Naive thymus-derived CD4-positive, alpha-beta T cell (primary cell): ENCODE data around the gene MACC1. TPM values are rescaled to one million over a fixed set of nuclear protein-coding genes. Genes with fewer than 3 reads are reported as not detected.

ENCODE experiments used
- ATAC-seq: fragments of 150-1000 bp; cut with Tn5 transposase; 2 replicates; pipeline ENCODE4 v1.10.0; 2021; ENCODE audit warnings: mild to moderate bottlenecking, moderate library complexity
- CTCF ChIA-PET: fragments of 350-600 bp; sonication (Branson Sonifier 250); formaldehyde crosslinking; loops from one replicate; lab custom pipeline; 2021; ENCODE audit warnings: antibody characterized with exemption; lab: Charles Lee
- POLR2A ChIA-PET: fragments of 350-600 bp; sonication (Branson Sonifier 250); formaldehyde crosslinking; loops from one replicate; lab custom pipeline; 2021; ENCODE audit warnings: antibody characterized with exemption, inconsistent platforms; lab: Charles Lee
- DNase-seq, 9 donors: peaks; one replicate each; pipeline versions ENCODE4 v3.0.0 to v3.0.0-alpha.2; 2020 to 2022; ENCODE audit warnings: mixed read lengths in 1 of 9
- H3K27ac ChIP-seq: one replicate; pipeline ENCODE4 v1.7.0; 2013; ENCODE audit warnings: mild to moderate bottlenecking, low read depth, low read length, moderate library complexity
- H3K27me3 ChIP-seq, 2 donors: one replicate each; pipeline ENCODE4 v1.7.0; 2013; ENCODE audit warnings: low read length in 2 of 2, mild to moderate bottlenecking in 2 of 2, moderate library complexity in 2 of 2; ENCODE audit not compliant: control insufficient read depth in 2 of 2, insufficient read depth in 2 of 2
- H3K36me3 ChIP-seq, 3 experiments: 1 replicate in 2 of 3; 2 replicates in 1 of 3; pipeline ENCODE4 v1.7.0; 2013; ENCODE audit warnings: low read length in 3 of 3, mild to moderate bottlenecking in 3 of 3, moderate library complexity in 1 of 3; ENCODE audit not compliant: insufficient read depth in 3 of 3, control insufficient read depth in 2 of 3
- H3K4me1 ChIP-seq, 2 donors: one replicate each; pipeline ENCODE4 v1.7.0; 2013; ENCODE audit warnings: low read length in 2 of 2, mild to moderate bottlenecking in 2 of 2, moderate library complexity in 1 of 2; ENCODE audit not compliant: control insufficient read depth in 2 of 2, insufficient read depth in 2 of 2
- H3K4me3 ChIP-seq: 2 replicates; pipeline ENCODE4 v1.7.0; 2013; ENCODE audit warnings: mild to moderate bottlenecking, low read length
- H3K9me3 ChIP-seq, 3 experiments: 1 replicate in 2 of 3; 2 replicates in 1 of 3; pipeline ENCODE4 v1.7.0; 2013; ENCODE audit warnings: low read length in 3 of 3; ENCODE audit not compliant: control insufficient read depth in 2 of 3
- H3K27ac Mint-ChIP-seq, 9 donors: one replicate each; pipeline ENCODE4 v1.8.0; 2020 to 2022; ENCODE audit warnings: mixed read lengths in 9 of 9, mild to moderate bottlenecking in 8 of 9, moderate library complexity in 5 of 9, inconsistent platforms in 2 of 9
- H3K27me3 Mint-ChIP-seq, 5 donors: one replicate each; pipeline ENCODE4 v1.8.0; 2021 to 2022; ENCODE audit warnings: mixed read lengths in 5 of 5, mild to moderate bottlenecking in 1 of 5
- H3K36me3 Mint-ChIP-seq, 5 donors: one replicate each; pipeline ENCODE4 v1.8.0; 2020 to 2022; ENCODE audit warnings: mixed read lengths in 5 of 5, mild to moderate bottlenecking in 3 of 5, inconsistent platforms in 1 of 5
- H3K4me1 Mint-ChIP-seq, 7 donors: one replicate each; pipeline ENCODE4 v1.8.0; 2020 to 2022; ENCODE audit warnings: mixed read lengths in 7 of 7, mild to moderate bottlenecking in 3 of 7, inconsistent platforms in 1 of 7
- H3K4me3 Mint-ChIP-seq, 10 donors: one replicate each; pipeline ENCODE4 v1.8.0; 2020 to 2022; ENCODE audit warnings: mild to moderate bottlenecking in 10 of 10, mixed read lengths in 10 of 10, moderate library complexity in 6 of 10, inconsistent platforms in 2 of 10
- H3K9me3 Mint-ChIP-seq, 11 donors: one replicate each; pipeline ENCODE4 v1.8.0; 2020 to 2022; ENCODE audit warnings: mixed read lengths in 11 of 11, mild to moderate bottlenecking in 4 of 11, inconsistent platforms in 1 of 11, moderate library complexity in 1 of 11
- intact Hi-C, 2 donors: fragments of 100-400 bp; cut with micrococcal nuclease; formaldehyde crosslinking; loops; one replicate each; pipeline ENCODE4 v1.15.1; 2023
- polyA plus RNA-seq, 2 donors: library from polyadenylated mRNA; unstranded; fragments of 300-500 nt; fragmentation: Illumina TruSeq; gene quantifications; one replicate each; pipeline ENCODE4 v1.2.3, GENCODE V29; 2021
- total RNA-seq, 6 experiments: library from RNA in 5 of 6; stranded (reverse) in 5 of 6; gene quantifications; 1 replicate in 5 of 6; 2 replicates in 1 of 6; pipeline ENCODE4 v1.2.3 and lab custom pipeline; 2021 to 2026

MACC1 gene, protein sequence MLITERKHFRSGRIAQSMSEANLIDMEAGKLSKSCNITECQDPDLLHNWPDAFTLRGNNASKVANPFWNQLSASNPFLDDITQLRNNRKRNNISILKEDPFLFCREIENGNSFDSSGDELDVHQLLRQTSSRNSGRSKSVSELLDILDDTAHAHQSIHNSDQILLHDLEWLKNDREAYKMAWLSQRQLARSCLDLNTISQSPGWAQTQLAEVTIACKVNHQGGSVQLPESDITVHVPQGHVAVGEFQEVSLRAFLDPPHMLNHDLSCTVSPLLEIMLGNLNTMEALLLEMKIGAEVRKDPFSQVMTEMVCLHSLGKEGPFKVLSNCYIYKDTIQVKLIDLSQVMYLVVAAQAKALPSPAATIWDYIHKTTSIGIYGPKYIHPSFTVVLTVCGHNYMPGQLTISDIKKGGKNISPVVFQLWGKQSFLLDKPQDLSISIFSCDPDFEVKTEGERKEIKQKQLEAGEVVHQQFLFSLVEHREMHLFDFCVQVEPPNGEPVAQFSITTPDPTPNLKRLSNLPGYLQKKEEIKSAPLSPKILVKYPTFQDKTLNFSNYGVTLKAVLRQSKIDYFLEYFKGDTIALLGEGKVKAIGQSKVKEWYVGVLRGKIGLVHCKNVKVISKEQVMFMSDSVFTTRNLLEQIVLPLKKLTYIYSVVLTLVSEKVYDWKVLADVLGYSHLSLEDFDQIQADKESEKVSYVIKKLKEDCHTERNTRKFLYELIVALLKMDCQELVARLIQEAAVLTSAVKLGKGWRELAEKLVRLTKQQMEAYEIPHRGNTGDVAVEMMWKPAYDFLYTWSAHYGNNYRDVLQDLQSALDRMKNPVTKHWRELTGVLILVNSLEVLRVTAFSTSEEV
- total RNA-seq: under 1 TPM; 0.08 to 0.24 (median 0.15) TPM
- polyA plus RNA-seq: under 1 TPM; 0.03 to 0.08 TPM
- 0.67 reads per million for total RNA-seq (lab: John Stamatoyannopoulos, UW)

DNA sequence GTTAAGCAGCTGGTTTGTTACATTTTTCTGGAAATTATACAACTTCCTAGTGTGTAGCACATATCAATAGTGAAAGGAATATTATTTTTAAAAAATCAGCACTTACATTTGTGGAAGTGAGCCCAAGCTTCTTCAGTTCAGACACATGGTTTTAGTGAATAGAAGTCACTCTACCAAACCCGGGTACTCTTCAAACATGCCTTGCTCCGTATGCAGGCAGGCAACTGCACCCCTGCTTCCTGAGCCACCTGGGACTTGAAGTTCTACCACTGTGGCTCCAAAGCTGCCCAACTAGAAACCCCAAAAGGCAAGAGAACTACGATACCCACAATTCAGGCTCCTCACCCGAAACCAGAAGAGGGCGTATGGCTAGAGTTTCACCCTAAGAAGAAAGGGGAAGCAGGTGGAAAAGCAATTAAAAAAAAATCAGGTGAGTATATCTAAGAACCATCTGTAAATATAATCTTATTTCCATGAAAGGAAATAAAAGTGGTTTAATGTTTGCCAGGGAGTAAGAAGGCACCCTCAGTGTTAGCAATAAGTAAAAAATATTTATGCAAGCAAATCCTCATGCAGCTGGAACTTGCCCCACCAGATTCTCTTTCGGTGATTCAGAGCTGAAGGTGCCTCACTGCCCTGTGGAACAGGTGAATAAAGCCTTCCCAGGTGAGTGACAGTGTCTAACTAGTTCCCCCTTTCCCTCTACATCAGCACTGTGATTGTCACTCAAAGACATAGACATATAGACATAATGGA is at the start of gene MACC1:
Gene MACC1 (minus strand): TSS at position 192 of the 756 bp plus-strand sequence. CDS start 55,522 bp downstream, outside the sequence.
- CTCF ChIA-PET: no interaction called here
- no peaks in the 10 kb centered on the region for H3K36me3 Mint-ChIP-seq
- DNase-seq (peak in 7 of 9 donors; percentile 2 to 40 (median 10)), ATAC-seq (peak; percentile 49)
- H3K9me3 Mint-ChIP-seq: peaks cover 0 to 7% (median 0%) of the 10 kb centered on the region in 11 donors
- H3K27ac Mint-ChIP-seq: no peak within 1 kb of the TSS
- Histone ChIP-seq H3K27ac (no peak within 1 kb of the TSS), H3K9me3 (no peaks in the 10 kb centered on the region), H3K36me3 (no peaks in the 10 kb centered on the region), H3K4me3 (peak within 1 kb of the TSS; percentile 12), H3K4me1 (no peaks in the 10 kb centered on the region), H3K27me3 (no peaks in the 10 kb centered on the region)
- POLR2A ChIA-PET: no interaction called here
- peaks cover 0 to 5% (median 2%) of the 10 kb centered on the region in 5 donors for H3K27me3 Mint-ChIP-seq
- intact Hi-C loops: no loop called here
- H3K4me3 Mint-ChIP-seq: peak within 1 kb of the TSS in 6 of 10 donors; percentile 33 to 65 (median 48)
- H3K4me1 Mint-ChIP-seq: peaks cover 0 to 12% (median 4%) of the 10 kb centered on the region in 7 donors

DNA sequence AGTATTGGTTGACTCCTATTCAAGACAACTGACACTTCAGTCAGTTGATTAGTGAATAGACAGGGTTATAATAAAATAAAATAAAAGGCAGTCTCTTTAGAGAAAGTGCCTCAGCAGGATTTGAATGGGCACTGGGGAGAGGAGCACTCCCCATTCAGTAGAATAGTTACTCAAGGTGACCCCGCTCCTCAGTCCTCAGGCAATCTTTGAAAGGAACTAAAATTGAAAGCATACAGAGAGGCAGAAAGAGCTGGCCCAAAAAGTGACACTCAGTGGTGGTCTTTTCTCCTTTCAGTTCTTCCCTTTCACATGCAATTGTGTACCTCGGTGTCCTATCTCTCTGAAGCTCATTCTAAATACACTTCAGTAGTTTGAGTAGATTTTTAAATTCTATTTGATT is 47.4 kb upstream of the MACC1 start:
- Mint-ChIP-seq H3K27ac (no peak overlapping the region), H3K36me3 (no peaks in the 10 kb centered on the region), H3K4me1 (no peaks in the 10 kb centered on the region), H3K27me3 (peaks cover 0 to 5% (median 0%) of the 10 kb centered on the region in 5 donors), H3K9me3 (peaks cover 0 to 4% (median 0%) of the 10 kb centered on the region in 11 donors), H3K4me3 (no peak overlapping the region)
- Histone ChIP-seq H3K27ac (no peak overlapping the region), H3K36me3 (no peaks in the 10 kb centered on the region), H3K4me3 (no peak overlapping the region), H3K4me1 (no peaks in the 10 kb centered on the region), H3K27me3 (no peaks in the 10 kb centered on the region), H3K9me3 (no peaks in the 10 kb centered on the region)
- DNase-seq (no peak), ATAC-seq (no peak)
- intact Hi-C loops: no loop called here
- CTCF ChIA-PET: no interaction called here
- POLR2A ChIA-PET: no interaction called here

DNA sequence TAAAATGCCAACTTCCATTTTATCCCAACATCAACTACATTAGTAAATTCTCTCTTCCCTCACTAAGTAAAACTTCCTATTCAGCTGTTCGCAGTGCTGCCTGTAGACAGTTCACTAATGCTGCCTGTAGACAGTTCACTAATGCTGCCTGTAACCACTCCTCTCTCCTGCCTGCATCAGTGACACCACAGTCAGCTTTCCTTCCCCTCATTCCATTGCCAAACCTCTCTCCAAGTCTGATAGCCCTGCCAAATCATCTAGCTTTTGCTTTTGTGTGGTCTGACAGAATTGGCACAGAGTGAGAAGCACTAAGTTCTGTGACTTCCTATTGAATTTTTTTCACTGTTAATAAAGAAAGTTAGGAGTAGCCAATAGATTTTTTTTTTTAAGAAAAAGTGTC is 43.0 kb upstream of the MACC1 start:
- no peak overlapping the region for H3K4me3 Mint-ChIP-seq
- Histone ChIP-seq H3K4me3 (no peak overlapping the region), H3K4me1 (no peaks in the 10 kb centered on the region), H3K27me3 (no peaks in the 10 kb centered on the region), H3K9me3 (no peaks in the 10 kb centered on the region), H3K36me3 (no peaks in the 10 kb centered on the region), H3K27ac (no peak overlapping the region)
- H3K27ac Mint-ChIP-seq: no peak overlapping the region
- no peak for DNase-seq
- no peaks in the 10 kb centered on the region for H3K4me1 Mint-ChIP-seq
- intact Hi-C loops: no loop called here
- peaks cover 0 to 3% (median 0%) of the 10 kb centered on the region in 11 donors for H3K9me3 Mint-ChIP-seq
- CTCF ChIA-PET: no interaction called here
- POLR2A ChIA-PET: no interaction called here
- H3K27me3 Mint-ChIP-seq: no peaks in the 10 kb centered on the region
- H3K36me3 Mint-ChIP-seq: no peaks in the 10 kb centered on the region
- ATAC-seq: no peak

- intact Hi-C loops: no loop called here
- Mint-ChIP-seq H3K36me3 (no peaks in the 10 kb centered on the region), H3K27me3 (no peaks in the 10 kb centered on the region), H3K4me3 (no peak overlapping the region), H3K4me1 (no peaks in the 10 kb centered on the region), H3K27ac (no peak overlapping the region), H3K9me3 (peaks cover 0 to 3% (median 0%) of the 10 kb centered on the region in 11 donors)
- no peak for ATAC-seq
- no peaks in the 10 kb centered on the region for H3K27me3 ChIP-seq
- no peaks in the 10 kb centered on the region for H3K36me3 ChIP-seq
- no peaks in the 10 kb centered on the region for H3K4me1 ChIP-seq
- no peak overlapping the region for H3K27ac ChIP-seq
- H3K4me3 ChIP-seq: no peak overlapping the region
- no peak for DNase-seq
- ChIA-PET POLR2A (no interaction called here), CTCF (interaction anchor here (0.8 kb wide), 1 partner anchor 239 kb away, joined by 3 read pairs; no protein-coding TSS in a partner anchor)
- H3K9me3 ChIP-seq: no peaks in the 10 kb centered on the region
Measured at GRCh38 chr7:20257212-20257611, 40.0 kb upstream of the MACC1 start.

DNA sequence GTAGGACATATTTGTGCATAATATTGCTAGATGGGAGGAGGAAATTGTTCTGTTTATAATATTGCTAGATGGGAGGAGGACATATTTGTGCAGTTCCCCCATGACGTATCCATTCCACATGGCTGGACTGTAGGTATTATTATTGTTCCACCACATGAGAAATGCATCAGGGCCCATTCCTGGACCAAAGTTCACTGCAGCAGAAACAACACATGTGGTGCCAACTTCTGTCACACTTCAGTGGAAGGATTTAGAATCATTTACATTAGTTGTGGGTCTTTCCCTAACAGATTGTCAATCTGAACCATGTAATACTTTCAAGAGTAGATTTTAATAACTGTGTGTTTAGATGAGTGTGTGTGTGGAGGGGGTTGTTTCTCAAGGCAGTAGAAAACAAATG is 32.7 kb upstream of the MACC1 start:
- intact Hi-C loops: no loop called here

DNA sequence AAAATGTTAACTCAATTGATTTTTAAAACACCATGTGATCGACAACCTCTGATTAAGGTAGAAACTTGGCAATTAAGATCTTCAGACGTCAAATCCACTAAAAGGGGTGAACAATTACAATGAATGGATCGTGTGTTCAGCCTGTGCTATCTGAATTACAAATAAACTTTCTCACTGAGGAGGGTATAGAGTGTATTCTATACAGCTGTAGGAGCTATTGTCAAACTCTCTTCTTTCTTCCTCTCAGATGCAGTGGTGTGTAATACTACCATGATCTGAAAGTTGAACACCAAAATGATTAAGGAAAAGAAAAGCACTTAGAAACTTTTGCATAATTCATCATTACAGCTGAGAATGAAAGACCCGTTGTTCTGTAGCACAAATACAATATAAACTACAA is 32.2 kb upstream of the MACC1 start:
- intact Hi-C loops: no loop called here
- Histone ChIP-seq H3K36me3 (no peaks in the 10 kb centered on the region), H3K9me3 (no peaks in the 10 kb centered on the region), H3K27ac (no peak overlapping the region), H3K4me3 (no peak overlapping the region), H3K27me3 (no peaks in the 10 kb centered on the region), H3K4me1 (no peaks in the 10 kb centered on the region)
- no peaks in the 10 kb centered on the region for H3K36me3 Mint-ChIP-seq
- H3K27ac Mint-ChIP-seq: no peak overlapping the region
- POLR2A ChIA-PET: no interaction called here
- CTCF ChIA-PET: no interaction called here
- H3K4me1 Mint-ChIP-seq: no peaks in the 10 kb centered on the region
- ATAC-seq (no peak), DNase-seq (no peak)
- peaks cover 0 to 5% (median 0%) of the 10 kb centered on the region in 11 donors for H3K9me3 Mint-ChIP-seq
- H3K27me3 Mint-ChIP-seq: peaks cover 0 to 3% (median 0%) of the 10 kb centered on the region in 5 donors
- H3K4me3 Mint-ChIP-seq: no peak overlapping the region

More for the DNA sequence above, 32.7 kb upstream of the MACC1 start:
- no peak overlapping the region for H3K4me3 Mint-ChIP-seq
- H3K9me3 ChIP-seq: no peaks in the 10 kb centered on the region
- POLR2A ChIA-PET: no interaction called here
- no peaks in the 10 kb centered on the region for H3K36me3 ChIP-seq
- CTCF ChIA-PET: no interaction called here
- DNase-seq: no peak
- H3K27ac Mint-ChIP-seq: no peak overlapping the region
- H3K27me3 ChIP-seq: no peaks in the 10 kb centered on the region
- no peaks in the 10 kb centered on the region for H3K36me3 Mint-ChIP-seq
- H3K27ac ChIP-seq: no peak overlapping the region
- H3K27me3 Mint-ChIP-seq: peaks cover 0 to 3% (median 0%) of the 10 kb centered on the region in 5 donors
- H3K4me1 Mint-ChIP-seq: no peaks in the 10 kb centered on the region
- H3K4me3 ChIP-seq: no peak overlapping the region
- no peak for ATAC-seq
- H3K9me3 Mint-ChIP-seq: peaks cover 0 to 5% (median 0%) of the 10 kb centered on the region in 11 donors
- no peaks in the 10 kb centered on the region for H3K4me1 ChIP-seq
